Prostate gland (tissue), 2 donors: ENCODE measurements around the gene CDCA7L. TPM values are rescaled to one million over a fixed set of nuclear protein-coding genes. Genes with fewer than 3 reads are reported as not detected.

ENCODE experiments used
- DNase-seq: peaks from one replicate; pipeline ENCODE4 v3.0.0-alpha.2; 2019; ENCODE audit warnings: low spot score
- H3K27ac ChIP-seq, 2 donors: fragments of 200-600 bp; sonication (generic); 2 replicates each; pipeline ENCODE4 v1.5.1; 2017 to 2019
- H3K27me3 ChIP-seq: fragments of 200-600 bp; sonication (generic); replicated peaks from 2 replicates; pipeline ENCODE4 v1.5.1; 2019; ENCODE audit not compliant: insufficient read depth
- H3K36me3 ChIP-seq, 2 donors: fragments of 200-600 bp; sonication (generic); 1 replicate in 1 of 2; 2 replicates in 1 of 2; pipeline versions ENCODE4 v1.5.1 to v1.8.1; 2017 to 2019
- H3K4me1 ChIP-seq: fragments of 200-600 bp; sonication (generic); replicated peaks from 2 replicates; pipeline ENCODE4 v1.5.1; 2019
- H3K4me3 ChIP-seq, 2 donors: fragments of 200-600 bp; sonication (generic); 2 replicates each; pipeline ENCODE4 v1.5.1; 2017 to 2019
- H3K9me3 ChIP-seq: fragments of 200-600 bp; sonication (generic); 2 replicates; pipeline ENCODE4 v1.5.1; 2017
- CTCF ChIP-seq, 4 experiments: fragments of 200-600 bp in 2 of 4; fragments of 450-650 bp in 2 of 4; sonication (generic) in 2 of 4; IDR thresholded peaks; 1 replicate in 3 of 4; 2 replicates in 1 of 4; pipeline ENCODE4 v1.5.1; 2016 to 2019; ENCODE audit warnings: antibody characterized with exemption in 4 of 4, mild to moderate bottlenecking in 2 of 4, moderate library complexity in 2 of 4
- POLR2A ChIP-seq: fragments of 450-650 bp; IDR thresholded peaks from one replicate; pipeline ENCODE4 v1.6.1; 2016; ENCODE audit warnings: antibody characterized with exemption, mild to moderate bottlenecking
- POLR2AphosphoS5 ChIP-seq: sonication (generic); formaldehyde crosslinking; IDR thresholded peaks from one replicate; pipeline ENCODE4 v1.6.1; 2017; ENCODE audit warnings: antibody characterized with exemption
- WGBS: methylation state at CpG from one replicate; pipeline ENCODE4 v1.1.5; 2018; 5-methylcytosine and 5-hydroxymethylcytosine counted together
- intact Hi-C: fragments of 100-400 bp; cut with DNase I; formaldehyde crosslinking; loops from one replicate; pipeline ENCODE4 v1.14.2; 2022
- total RNA-seq, 2 donors: library from RNA; depleted of rRNA; stranded (reverse); fragments of >200 nt; gene quantifications; one replicate each; pipeline ENCODE4 v1.1.0, GENCODE V29; 2016

Gene CDCA7L
- total RNA-seq, 2 donors from 2014 or later, result 17.7 to 47.1 TPM

GRCh38 chr7:21980926-21981500 is 35.3 kb upstream of the CDCA7L start:
- Histone ChIP-seq H3K27ac (no peak overlapping the region), H3K27me3 (no peaks in the 10 kb centered on the region), H3K36me3 (no peaks in the 10 kb centered on the region), H3K4me3 (no peak overlapping the region), H3K4me1 (no peaks in the 10 kb centered on the region), H3K9me3 (no peaks in the 10 kb centered on the region)
- TF ChIP-seq POLR2AphosphoS5, result no peak
- TF ChIP-seq CTCF (IDR thresholded peaks at IDR 0.05), result no peak
- TF ChIP-seq POLR2A, result no peak
- DNase-seq, result no peak
- WGBS, result 54% methylated on average over 5 of the region's 5 CpGs
- intact Hi-C loops, result no loop called here

- no peaks in the 10 kb centered on the region for H3K9me3 ChIP-seq
- intact Hi-C loops, result no loop called here
- no peak for TF ChIP-seq POLR2AphosphoS5
- TF ChIP-seq CTCF (IDR thresholded peaks at IDR 0.05), result no peak
- no peak for TF ChIP-seq POLR2A
- no peak for DNase-seq
- no peak overlapping the region for H3K4me3 ChIP-seq
- H3K27ac ChIP-seq, result no peak overlapping the region
- no peaks in the 10 kb centered on the region for H3K4me1 ChIP-seq
- H3K36me3 ChIP-seq, result no peaks in the 10 kb centered on the region
- 51% methylated on average over 4 of the region's 5 CpGs for WGBS
- no peaks in the 10 kb centered on the region for H3K27me3 ChIP-seq
Measured at GRCh38 chr7:21972397-21972784, 26.7 kb upstream of the CDCA7L start.

- no peaks in the 10 kb centered on the region for H3K27me3 ChIP-seq
- intact Hi-C loops, result no loop called here
Measured at GRCh38 chr7:21971780-21972396, 26.2 kb upstream of the CDCA7L start.

GRCh38 chr7:21969822-21970221 is 24.1 kb upstream of the CDCA7L start:
- TF ChIP-seq POLR2AphosphoS5 (no peak), CTCF (IDR thresholded peaks at IDR 0.05) (no peak), POLR2A (no peak)
- Histone ChIP-seq H3K4me1 (no peaks in the 10 kb centered on the region), H3K4me3 (no peak overlapping the region), H3K36me3 (no peaks in the 10 kb centered on the region), H3K27ac (no peak overlapping the region), H3K9me3 (no peaks in the 10 kb centered on the region), H3K27me3 (no peaks in the 10 kb centered on the region)
- no peak for DNase-seq
- intact Hi-C loops, result no loop called here

More at GRCh38 chr7:21971780-21972396, 26.2 kb upstream of the CDCA7L start:
- Histone ChIP-seq H3K36me3 (no peaks in the 10 kb centered on the region), H3K27ac (no peak overlapping the region), H3K9me3 (no peaks in the 10 kb centered on the region), H3K4me1 (no peaks in the 10 kb centered on the region), H3K4me3 (no peak overlapping the region)
- WGBS, result 92% methylated on average over 6 of the region's 6 CpGs
- TF ChIP-seq POLR2A (no peak), CTCF (IDR thresholded peaks at IDR 0.05) (no peak), POLR2AphosphoS5 (no peak)
- DNase-seq, result no peak

- Histone ChIP-seq H3K27ac (no peak overlapping the region), H3K4me1 (no peaks in the 10 kb centered on the region), H3K9me3 (no peaks in the 10 kb centered on the region), H3K27me3 (no peaks in the 10 kb centered on the region), H3K36me3 (no peaks in the 10 kb centered on the region), H3K4me3 (no peak overlapping the region)
- 63% methylated on average over 8 of the region's 8 CpGs for WGBS
- TF ChIP-seq POLR2A (no peak), POLR2AphosphoS5 (no peak), CTCF (IDR thresholded peaks at IDR 0.05) (no peak)
- no peak for DNase-seq
- intact Hi-C loops, result no loop called here
Measured at GRCh38 chr7:21967598-21968003, 21.9 kb upstream of the CDCA7L start.
